ENCODE data around the gene RHBDL1.
A peak's percentile ranks its signal among the peaks of the same experiment; 100 is the strongest.

The RHBDL1 gene

DNA sequence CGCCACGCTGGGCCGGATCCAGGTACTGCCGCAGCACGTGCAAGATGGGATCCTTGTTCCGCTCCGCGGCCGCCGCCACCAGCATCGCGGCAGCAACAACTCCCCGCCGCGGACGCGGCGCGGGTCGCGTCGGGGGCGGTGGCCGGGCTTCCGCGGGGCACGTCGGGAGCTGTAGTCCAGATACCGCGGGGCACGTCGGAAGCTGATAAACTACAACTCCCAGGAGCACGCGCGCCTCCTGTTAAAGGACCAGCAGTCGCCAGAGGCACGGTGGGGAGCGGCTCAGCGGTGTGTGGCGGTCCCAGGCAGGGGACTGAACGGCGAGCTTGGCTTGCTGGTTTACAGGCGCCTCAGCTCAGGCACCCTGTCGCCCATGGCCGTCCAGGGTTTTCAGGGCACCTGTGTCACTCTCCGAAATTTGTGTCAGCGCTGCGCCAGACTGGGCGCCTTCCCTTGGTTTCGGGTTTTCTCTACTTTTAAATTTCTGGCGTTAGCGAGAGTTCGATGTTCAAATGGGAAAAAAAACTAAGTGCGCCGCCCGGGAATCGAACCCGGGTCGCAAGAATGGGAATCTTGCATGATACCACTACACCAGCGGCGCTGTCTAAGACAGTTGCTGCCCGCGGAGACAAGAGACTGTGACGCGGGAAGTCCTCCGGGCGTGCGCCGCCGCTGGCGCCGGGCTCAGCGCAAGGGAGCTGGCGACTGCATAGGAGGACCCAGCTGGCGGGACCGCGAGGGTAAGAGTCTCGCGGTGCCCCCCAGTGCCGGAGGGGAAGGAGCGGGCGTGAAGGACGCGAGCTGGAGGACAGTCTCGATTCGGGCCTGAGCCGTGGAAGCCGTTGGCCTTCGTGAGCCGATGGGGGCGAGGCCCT lies 39.0 kb upstream of the RHBDL1 start, which contains the start of gene METTL26:
Gene METTL26, minus strand, starts transcription at position 100 of the 875 bp plus-strand sequence. Its CDS starts 15 bp downstream, at position 85.
- DNase-seq (ENCODE audit: low spot score): peak; percentile 93
- FAIRE-seq: peak; percentile 89

GRCh38 chr16:637081-638018 lies 38.1 kb upstream of the RHBDL1 start:
- FAIRE-seq: peak; percentile 77

GRCh38 chr16:638034-638543 lies 37.4 kb upstream of the RHBDL1 start:
- FAIRE-seq: no peak
- DNase-seq (ENCODE audit: low spot score): no peak

More at GRCh38 chr16:637081-638018, 38.1 kb upstream of the RHBDL1 start:
- DNase-seq (ENCODE audit: low spot score): peak; percentile 98

- FAIRE-seq (no peak), DNase-seq (ENCODE audit: low spot score) (no peak)
Observed at GRCh38 chr16:638836-639235, 36.6 kb upstream of the RHBDL1 start.

GRCh38 chr16:640614-641013 lies 34.9 kb upstream of the RHBDL1 start:
- FAIRE-seq (no peak), DNase-seq (ENCODE audit: low spot score) (no peak)

DNA sequence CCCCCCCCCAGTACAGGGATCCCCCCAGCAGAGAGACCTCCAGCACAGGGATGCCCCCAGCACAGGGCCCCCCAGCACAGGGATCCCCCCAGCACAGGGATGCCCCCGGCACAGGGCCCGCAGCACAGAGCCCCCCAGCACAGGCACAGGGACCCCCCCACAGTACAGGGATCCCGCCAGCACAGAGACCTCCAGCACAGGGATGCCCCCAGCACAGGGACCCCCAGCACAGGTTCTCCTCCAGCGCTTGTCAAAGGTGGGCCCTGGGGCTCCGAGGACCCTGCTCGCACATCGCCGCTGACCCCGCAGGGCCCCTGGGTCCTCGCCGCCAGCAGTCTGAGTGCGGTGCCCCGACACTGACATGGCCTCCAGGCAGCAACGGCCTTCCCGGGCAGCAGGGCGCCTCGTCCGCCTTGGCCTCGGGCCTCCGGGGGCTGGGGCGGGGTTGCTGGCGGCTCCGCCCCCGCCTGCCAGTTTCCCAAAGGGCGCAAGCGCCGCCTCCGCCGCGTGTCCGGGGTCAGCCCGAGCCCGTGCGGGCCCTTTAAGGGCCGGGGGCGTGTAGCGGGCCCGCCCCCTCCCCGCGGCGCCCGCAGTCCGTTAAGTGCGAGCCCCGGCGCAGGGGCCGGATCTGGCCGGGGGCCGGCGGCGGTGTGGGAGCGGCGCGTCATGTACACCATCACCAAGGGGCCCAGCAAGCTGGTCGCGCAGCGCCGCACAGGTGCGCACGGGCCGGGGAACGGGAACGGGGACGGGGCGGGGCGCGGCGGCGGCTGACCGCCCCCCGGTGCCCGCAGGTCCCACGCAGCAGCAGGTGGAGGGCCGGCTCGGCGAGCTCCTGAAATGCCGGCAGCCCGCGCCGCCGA lies 33.9 kb upstream of the RHBDL1 start, which contains the start of gene MCRIP2:
Gene MCRIP2, plus strand, starts transcription at position 503 of the 863 bp plus-strand sequence. Its CDS starts 164 bp downstream, at position 667.
- FAIRE-seq: no peak
- DNase-seq (ENCODE audit: low spot score): peak; percentile 88

DNA sequence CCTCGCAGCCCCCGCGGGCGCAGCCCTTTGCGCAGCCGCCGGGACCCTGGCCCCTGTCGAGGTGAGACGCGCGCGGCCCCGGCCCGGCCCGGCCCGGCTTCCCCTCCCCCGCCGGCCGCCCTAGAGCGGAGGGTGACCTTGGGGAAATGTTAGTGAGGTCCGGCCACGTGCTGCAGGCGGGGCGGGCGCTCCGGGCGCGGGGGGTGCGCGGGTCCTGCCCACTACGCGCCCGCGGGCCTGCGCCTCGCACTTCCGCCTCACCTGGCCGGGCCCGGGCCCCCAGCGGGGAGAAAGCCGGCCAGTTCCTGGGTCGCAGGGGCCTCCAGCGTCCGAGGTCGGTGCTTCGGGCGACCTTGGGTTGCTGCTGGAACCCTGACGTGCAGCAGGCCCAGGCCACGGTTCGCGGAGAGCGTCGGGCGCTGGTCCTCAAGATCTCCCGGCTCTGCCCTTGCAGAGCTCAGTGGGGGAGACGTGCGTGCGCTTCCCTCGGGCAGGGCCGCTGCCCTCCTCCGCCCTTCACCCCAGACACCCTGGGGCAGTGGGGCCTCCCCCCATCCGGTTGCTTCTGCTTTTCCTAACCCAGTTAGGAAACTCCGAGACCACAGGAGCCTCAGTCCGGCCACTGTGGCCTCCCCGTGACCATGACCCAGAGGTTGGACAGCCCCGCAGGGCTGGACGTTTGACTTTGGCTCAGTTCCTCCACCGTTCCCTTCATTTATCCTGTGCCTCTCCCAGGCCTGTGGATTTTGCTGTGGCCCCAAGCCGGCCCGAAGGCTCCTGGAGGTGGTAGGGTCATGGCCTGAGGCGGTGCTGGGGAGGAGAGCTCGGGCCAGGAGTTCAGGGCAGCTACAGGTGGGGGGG lies 33.1 kb upstream of the RHBDL1 start:
- FAIRE-seq (no peak), DNase-seq (ENCODE audit: low spot score) (peak; percentile 48)

DNA sequence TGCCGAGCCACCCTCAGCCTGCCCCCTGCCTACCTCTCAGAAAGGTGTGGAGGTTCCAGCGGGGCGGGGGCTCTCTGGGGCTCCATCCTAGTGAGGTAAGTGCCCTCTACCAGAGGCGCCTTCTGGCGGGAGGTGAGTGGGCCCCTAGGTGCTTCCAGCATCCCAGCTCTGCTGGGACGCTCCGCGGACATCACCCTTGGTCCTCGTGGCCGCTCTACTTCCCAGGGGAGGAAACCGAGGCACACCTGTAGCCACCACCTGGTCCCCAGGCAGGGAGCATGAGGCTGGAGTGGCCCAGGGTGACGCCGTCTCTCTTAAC lies 32.5 kb upstream of the RHBDL1 start:
- DNase-seq (ENCODE audit: low spot score) (no peak), FAIRE-seq (no peak)

DNA sequence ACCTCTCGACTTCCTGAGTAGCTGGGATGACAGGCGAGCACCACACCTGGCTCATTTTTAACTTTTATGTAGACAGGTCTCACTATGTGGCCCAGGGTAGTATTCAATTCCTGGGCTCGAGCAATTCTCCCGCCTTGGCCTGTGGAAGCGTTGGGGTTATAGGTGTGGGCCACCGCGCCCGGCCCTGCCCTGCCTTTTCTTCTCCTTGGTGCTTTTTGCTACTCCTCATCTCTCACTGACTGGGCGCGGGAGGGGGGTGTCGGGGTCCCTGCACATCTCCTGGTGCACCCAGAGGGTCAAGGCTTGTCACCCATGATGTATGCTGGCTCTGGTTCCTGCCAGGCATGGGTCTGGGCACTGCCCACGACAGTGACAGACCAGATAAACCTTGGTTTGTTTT lies 30.9 kb upstream of the RHBDL1 start:
- FAIRE-seq: no peak

DNA sequence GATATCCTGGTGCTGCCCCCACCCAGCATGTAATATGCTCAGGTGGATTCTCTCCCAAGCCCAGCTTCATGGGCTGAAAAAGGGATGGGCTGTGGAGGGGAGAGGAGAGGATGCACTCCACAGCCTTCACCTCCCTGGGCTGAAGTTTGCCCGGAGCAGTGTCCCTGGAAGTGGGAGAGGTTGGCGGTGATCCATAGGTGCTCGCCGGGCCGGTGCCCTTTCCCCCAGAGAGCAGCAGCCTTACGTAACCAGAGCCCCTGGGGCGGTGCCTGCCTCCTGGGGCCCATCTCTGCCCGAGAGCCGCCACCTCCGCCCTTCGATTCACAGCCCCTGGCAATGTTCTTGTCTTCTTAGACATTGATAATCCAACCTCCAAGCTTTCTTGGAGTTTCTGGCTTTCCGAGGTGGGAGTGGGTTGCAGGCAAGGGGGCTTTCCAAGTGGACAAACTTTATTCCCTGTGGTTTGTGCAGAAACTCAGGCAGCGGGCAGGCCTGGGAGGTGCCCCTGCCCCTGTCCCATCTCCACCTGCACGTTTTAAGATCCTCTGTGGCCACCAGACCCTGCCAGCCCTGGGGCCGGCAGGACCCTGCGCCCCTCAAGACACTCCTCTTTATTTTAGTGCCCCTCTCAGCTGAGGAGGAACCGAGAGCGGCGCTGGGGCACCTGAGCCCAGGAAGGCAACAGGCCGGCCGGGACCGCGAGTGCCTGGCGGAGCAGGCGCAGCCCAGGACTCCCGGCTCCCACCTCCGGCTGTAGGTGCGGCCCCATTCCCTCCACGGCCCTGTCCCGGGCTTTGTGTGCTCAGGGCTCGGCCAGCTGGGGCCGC lies 29.4 kb upstream of the RHBDL1 start:
- FAIRE-seq (no peak), DNase-seq (ENCODE audit: low spot score) (no peak)

More for the DNA sequence above, 30.9 kb upstream of the RHBDL1 start:
- no peak for DNase-seq (ENCODE audit: low spot score)

DNA sequence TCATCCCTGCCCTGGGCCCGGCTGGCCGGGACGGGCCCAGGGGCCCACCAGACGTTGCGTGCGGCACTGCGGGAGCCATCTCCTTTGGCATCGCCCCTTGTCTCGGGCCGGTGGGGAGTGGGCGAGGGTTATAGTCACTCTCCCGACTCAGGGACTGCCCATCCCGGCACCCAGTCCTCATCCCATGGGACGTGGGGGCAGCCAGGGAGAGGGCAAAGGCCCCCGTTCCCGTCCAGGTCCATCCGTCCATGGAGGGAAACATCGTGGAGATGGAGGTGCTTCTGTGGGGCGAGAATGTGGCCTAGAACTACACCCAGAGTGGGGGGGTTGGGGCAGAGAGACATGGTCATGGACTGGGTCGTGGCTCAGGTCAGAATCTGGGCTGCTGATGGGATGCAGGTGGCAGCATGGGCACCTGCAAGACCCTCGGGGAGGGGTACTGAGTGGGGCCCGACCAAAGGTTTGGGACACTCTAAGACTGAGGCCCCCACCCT lies 28.7 kb upstream of the RHBDL1 start:
- DNase-seq (ENCODE audit: low spot score) (no peak), FAIRE-seq (no peak)

GRCh38 chr16:647173-647902 lies 28.1 kb upstream of the RHBDL1 start:
- FAIRE-seq: no peak
- no peak for DNase-seq (ENCODE audit: low spot score)

GRCh38 chr16:648071-648780 lies 27.2 kb upstream of the RHBDL1 start:
- FAIRE-seq (no peak), DNase-seq (ENCODE audit: low spot score) (peak; percentile 54)

DNA sequence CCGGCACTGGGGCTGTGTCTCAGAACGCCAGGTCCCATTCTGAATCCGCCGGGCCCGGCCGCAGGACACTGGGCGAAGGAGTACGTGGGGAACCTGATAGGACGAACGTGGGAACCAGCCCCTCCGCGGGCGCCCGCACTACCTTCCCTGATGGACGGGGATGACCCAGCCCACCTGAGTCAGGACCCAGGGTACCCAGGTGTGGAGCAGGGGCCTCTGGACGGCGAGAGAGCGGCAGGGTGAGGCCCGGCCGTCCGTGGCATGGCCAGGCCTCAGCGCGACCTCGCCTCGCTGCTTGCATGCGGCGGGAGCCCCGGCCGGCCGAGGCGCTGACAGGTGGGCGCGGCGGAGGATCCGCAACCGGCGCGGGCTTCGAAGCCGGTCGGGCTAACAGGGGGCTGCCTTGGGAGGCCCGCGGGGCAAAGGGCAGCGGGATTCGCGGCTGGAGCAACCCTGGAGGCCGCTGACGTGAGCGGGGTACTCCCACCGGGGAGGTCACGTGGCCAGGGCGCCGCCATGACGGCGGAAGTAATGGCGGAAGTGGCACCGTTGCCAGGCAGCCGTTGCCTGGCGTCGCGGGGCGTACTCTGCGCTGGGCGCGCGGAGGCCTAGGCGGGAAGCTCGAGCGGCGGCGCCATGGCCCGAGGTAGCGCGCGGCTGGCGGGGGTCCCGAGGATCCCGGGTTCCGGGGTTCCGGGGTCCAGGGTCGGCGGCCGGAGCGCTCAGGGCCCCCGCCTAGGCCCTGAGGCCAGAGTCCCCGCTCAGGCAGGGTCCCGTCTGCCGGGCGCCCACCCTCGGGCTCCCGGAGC lies 26.5 kb upstream of the RHBDL1 start, which contains the start of gene WDR90:
Gene WDR90, plus strand, starts transcription at position 585 of the 809 bp plus-strand sequence. Its CDS starts 52 bp downstream, at position 637.
- FAIRE-seq (peak; percentile 99), DNase-seq (ENCODE audit: low spot score) (peak; percentile 96)

- DNase-seq (ENCODE audit: low spot score) (no peak), FAIRE-seq (no peak)
Observed at GRCh38 chr16:649631-650030, 25.8 kb upstream of the RHBDL1 start.

GRCh38 chr16:651844-652243 lies 23.6 kb upstream of the RHBDL1 start:
- DNase-seq (ENCODE audit: low spot score): no peak
- no peak for FAIRE-seq
